Mammary epithelial cell (primary cell): Measurements from ENCODE around the gene ZGPAT.

Experiments
- EZH2 ChIP-seq: IDR thresholded peaks from 2 replicates; pipeline ENCODE4 v1.6.1; 2012; ENCODE audit warnings: low read length, inconsistent platforms, borderline replicate concordance
- TF ChIP-seq, protein P1 (sequence below), 2 donors: IDR thresholded peaks in 1 of 2; conservative IDR thresholded peaks in 1 of 2; 2 replicates each; pipeline ENCODE4 v1.5.1; 2011 to 2012; ENCODE audit warnings: inconsistent platforms in 2 of 2, low read length in 2 of 2, mild to moderate bottlenecking in 2 of 2, control low read depth in 1 of 2, low read depth in 1 of 2; ENCODE audit not compliant: insufficient read depth in 1 of 2; ENCODE audit errors: extremely low read depth in 1 of 2

DNA sequence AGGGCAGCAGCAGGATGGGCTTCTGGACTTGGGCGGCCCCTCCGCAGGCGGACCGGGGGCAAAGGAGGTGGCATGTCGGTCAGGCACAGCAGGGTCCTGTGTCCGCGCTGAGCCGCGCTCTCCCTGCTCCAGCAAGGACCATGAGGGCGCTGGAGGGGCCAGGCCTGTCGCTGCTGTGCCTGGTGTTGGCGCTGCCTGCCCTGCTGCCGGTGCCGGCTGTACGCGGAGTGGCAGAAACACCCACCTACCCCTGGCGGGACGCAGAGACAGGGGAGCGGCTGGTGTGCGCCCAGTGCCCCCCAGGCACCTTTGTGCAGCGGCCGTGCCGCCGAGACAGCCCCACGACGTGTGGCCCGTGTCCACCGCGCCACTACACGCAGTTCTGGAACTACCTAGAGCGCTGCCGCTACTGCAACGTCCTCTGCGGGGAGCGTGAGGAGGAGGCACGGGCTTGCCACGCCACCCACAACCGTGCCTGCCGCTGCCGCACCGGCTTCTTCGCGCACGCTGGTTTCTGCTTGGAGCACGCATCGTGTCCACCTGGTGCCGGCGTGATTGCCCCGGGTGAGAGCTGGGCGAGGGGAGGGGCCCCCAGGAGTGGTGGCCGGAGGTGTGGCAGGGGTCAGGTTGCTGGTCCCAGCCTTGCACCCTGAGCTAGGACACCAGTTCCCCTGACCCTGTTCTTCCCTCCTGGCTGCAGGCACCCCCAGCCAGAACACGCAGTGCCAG lies 11.0 kb upstream of the ZGPAT start, which contains the start of gene TNFRSF6B:
- TF ChIP-seq, protein P1, sequence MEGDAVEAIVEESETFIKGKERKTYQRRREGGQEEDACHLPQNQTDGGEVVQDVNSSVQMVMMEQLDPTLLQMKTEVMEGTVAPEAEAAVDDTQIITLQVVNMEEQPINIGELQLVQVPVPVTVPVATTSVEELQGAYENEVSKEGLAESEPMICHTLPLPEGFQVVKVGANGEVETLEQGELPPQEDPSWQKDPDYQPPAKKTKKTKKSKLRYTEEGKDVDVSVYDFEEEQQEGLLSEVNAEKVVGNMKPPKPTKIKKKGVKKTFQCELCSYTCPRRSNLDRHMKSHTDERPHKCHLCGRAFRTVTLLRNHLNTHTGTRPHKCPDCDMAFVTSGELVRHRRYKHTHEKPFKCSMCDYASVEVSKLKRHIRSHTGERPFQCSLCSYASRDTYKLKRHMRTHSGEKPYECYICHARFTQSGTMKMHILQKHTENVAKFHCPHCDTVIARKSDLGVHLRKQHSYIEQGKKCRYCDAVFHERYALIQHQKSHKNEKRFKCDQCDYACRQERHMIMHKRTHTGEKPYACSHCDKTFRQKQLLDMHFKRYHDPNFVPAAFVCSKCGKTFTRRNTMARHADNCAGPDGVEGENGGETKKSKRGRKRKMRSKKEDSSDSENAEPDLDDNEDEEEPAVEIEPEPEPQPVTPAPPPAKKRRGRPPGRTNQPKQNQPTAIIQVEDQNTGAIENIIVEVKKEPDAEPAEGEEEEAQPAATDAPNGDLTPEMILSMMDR (conservative IDR thresholded peaks at IDR 0.05 in 1 of 2, IDR thresholded peaks at IDR 0.05 in 1 of 2; ENCODE audit: extremely low read depth in 1 of 2, insufficient read depth in 1 of 2, low read depth in 1 of 2, low read length in 2 of 2), result no peak
- no peak for TF ChIP-seq EZH2
